ENCODE measurements around the gene C3orf38.
A peak's percentile ranks its signal among the peaks of the same experiment; 100 is the strongest.

GRCh38 chr3:88203642-88204055, 53.9 kb downstream of the C3orf38 start:
- TF ChIP-seq CTCF (conservative IDR thresholded peaks at IDR 0.05; ENCODE audit: low read depth in 2 of 2) (peak; percentile 93 to 95), EZH2 (IDR thresholded peaks at IDR 0.05; ENCODE audit: low read depth, unreplicated experiment) (no peak), EZH2phosphoT487 (IDR thresholded peaks at IDR 0.05; ENCODE audit: unreplicated experiment) (no peak), POLR2AphosphoS5 (IDR thresholded peaks at IDR 0.05; ENCODE audit: low read depth) (no peak), NANOG (IDR thresholded peaks at IDR 0.05; ENCODE audit: borderline replicate concordance) (no peak), CREB1 (CRISPR knock-in tag; IDR thresholded peaks at IDR 0.05; ENCODE audit: low read depth) (no peak), REST (IDR thresholded peaks at IDR 0.05; ENCODE audit: unreplicated experiment) (no peak), JUNB (IDR thresholded peaks at IDR 0.05; ENCODE audit: unreplicated experiment) (no peak)

All from GM23338 (cell line).